Endothelial cell (in vitro differentiated cells): Measurements from ENCODE around the gene ACTR1A. TPM values are rescaled to one million over a fixed set of nuclear protein-coding genes. Genes with fewer than 3 reads are reported as not detected.

Source experiments
- DNase-seq: peaks from one replicate; pipeline ENCODE4 v3.0.0; 2021; ENCODE audit warnings: low spot score
- H3K27ac Mint-ChIP-seq: one replicate; pipeline ENCODE4 v1.8.0; 2021; ENCODE audit warnings: mixed read lengths, inconsistent platforms; ENCODE audit not compliant: unreplicated experiment
- H3K27me3 Mint-ChIP-seq: one replicate; pipeline ENCODE4 v1.8.0; 2021; ENCODE audit warnings: mild to moderate bottlenecking, moderate library complexity, mixed read lengths, inconsistent platforms; ENCODE audit not compliant: unreplicated experiment
- H3K36me3 Mint-ChIP-seq: one replicate; pipeline ENCODE4 v1.8.0; 2021; ENCODE audit warnings: mild to moderate bottlenecking, low read depth, mixed read lengths, inconsistent platforms; ENCODE audit not compliant: unreplicated experiment
- H3K4me1 Mint-ChIP-seq: one replicate; pipeline ENCODE4 v1.8.0; 2021; ENCODE audit warnings: mild to moderate bottlenecking, mixed read lengths, inconsistent platforms; ENCODE audit not compliant: unreplicated experiment
- H3K4me3 Mint-ChIP-seq: one replicate; pipeline ENCODE4 v1.8.0; 2021; ENCODE audit warnings: mild to moderate bottlenecking, mixed read lengths, inconsistent platforms; ENCODE audit not compliant: unreplicated experiment
- H3K9me3 Mint-ChIP-seq: one replicate; pipeline ENCODE4 v1.8.0; 2021; ENCODE audit warnings: mixed read lengths, inconsistent platforms; ENCODE audit not compliant: unreplicated experiment
- total RNA-seq: library from RNA; stranded (reverse); fragmentation: NEBNext Ultra II Directional; extraction: Animal tissue kit (Norgen Biotek cat#: 25700); gene quantifications from one replicate; pipeline ENCODE4 v1.2.1, GENCODE V29; 2021; ENCODE audit not compliant: unreplicated experiment
- TF ChIP-seq, protein P1 (sequence below): fragments of 200-600 bp; sonication (generic); IDR thresholded peaks from one replicate; pipeline ENCODE4 v1.5.0; 2021; ENCODE audit warnings: antibody characterized with exemption; ENCODE audit not compliant: unreplicated experiment

Gene ACTR1A
- total RNA-seq, 1 donor from 2014 or later: 147 TPM

DNA sequence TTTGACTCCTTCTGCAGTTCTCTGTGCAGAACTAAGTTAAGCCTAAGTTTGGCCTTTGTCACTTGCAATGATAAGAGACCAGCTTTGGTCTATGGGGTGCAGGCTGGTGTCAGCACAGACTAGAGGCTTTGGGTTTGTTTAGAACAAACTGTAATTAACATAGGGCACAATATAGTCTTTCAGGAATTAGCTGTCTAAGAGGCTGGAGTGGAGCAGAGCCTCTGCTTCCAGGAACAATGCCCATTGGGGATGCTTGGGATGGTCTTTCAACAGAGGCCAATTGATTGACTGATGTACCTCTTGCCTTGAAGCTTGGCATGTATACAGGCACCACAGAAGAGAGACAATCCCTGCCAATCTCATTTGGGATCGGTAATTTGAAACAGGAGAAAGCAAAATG, 6.0 kb upstream of the ACTR1A start:
- DNase-seq: no peak
- Mint-ChIP-seq H3K36me3 (peaks cover 20% of the 10 kb centered on the region), H3K4me1 (peaks cover 16% of the 10 kb centered on the region), H3K27ac (no peak overlapping the region), H3K4me3 (peak overlapping the region; percentile 56), H3K9me3 (no peaks in the 10 kb centered on the region), H3K27me3 (peaks cover 1% of the 10 kb centered on the region)
- TF ChIP-seq, protein P1, sequence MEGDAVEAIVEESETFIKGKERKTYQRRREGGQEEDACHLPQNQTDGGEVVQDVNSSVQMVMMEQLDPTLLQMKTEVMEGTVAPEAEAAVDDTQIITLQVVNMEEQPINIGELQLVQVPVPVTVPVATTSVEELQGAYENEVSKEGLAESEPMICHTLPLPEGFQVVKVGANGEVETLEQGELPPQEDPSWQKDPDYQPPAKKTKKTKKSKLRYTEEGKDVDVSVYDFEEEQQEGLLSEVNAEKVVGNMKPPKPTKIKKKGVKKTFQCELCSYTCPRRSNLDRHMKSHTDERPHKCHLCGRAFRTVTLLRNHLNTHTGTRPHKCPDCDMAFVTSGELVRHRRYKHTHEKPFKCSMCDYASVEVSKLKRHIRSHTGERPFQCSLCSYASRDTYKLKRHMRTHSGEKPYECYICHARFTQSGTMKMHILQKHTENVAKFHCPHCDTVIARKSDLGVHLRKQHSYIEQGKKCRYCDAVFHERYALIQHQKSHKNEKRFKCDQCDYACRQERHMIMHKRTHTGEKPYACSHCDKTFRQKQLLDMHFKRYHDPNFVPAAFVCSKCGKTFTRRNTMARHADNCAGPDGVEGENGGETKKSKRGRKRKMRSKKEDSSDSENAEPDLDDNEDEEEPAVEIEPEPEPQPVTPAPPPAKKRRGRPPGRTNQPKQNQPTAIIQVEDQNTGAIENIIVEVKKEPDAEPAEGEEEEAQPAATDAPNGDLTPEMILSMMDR: no peak

DNA sequence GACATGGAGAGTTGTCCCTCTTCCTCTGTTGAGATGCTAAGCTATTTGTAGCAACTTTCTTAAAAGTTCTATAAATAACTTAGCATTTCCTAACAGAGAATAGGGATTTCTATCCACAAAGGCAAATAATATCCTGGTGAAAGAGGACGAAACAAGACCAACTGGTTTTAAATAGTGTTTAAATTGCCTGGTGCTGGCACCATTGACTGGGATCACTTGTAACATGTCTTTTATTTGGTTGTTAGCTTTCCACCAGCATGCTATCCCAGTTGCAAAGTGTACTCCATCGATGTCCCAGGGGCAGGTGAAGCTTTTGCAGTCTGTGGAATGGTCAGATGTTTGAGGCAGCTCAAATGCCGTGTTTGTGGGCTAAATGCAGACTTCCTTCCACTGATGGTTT, 5.0 kb upstream of the ACTR1A start:
- Mint-ChIP-seq H3K4me3 (no peak overlapping the region), H3K4me1 (peaks cover 16% of the 10 kb centered on the region), H3K9me3 (no peaks in the 10 kb centered on the region), H3K27me3 (peaks cover 1% of the 10 kb centered on the region), H3K27ac (no peak overlapping the region), H3K36me3 (peaks cover 16% of the 10 kb centered on the region)
- TF ChIP-seq, protein P1: no peak
- DNase-seq: no peak

DNA sequence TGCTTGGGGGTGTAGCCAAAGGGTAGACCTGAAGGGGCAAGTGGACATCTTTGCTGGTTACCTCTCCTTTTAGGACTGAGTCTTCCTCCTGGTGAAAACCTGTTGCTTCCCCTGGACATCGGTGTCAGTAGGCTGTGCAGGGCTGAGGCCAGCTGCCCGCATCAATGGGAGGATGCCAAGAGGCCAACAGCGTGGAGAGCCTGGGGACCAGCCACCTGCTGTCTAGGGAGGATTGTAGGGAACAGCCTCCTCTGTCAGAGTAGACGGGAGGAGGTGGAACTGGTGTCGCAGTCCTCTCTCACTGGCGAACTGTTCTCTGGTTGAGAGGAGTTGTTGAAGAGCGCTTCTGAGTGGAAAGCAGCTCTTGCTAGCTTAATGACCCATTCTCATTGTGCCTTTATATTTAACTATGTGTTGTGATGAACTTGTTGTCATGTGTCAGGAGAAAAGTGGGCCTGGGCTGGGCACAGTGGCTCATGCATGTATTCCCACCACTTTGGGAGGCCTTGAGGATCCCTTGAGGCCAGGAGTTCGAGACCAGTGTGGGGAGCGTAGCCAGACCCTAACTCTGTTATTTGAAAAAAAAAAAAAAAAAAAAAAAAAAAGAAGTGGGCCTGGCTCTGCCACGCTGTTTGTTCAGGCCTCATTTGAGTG, 3.1 kb upstream of the ACTR1A start:
- peaks cover 6% of the 10 kb centered on the region for H3K36me3 Mint-ChIP-seq
- TF ChIP-seq, protein P1: no peak
- no peaks in the 10 kb centered on the region for H3K27me3 Mint-ChIP-seq
- no peak overlapping the region for H3K27ac Mint-ChIP-seq
- H3K4me3 Mint-ChIP-seq: peak overlapping the region; percentile 98
- DNase-seq: no peak
- peaks cover 16% of the 10 kb centered on the region for H3K4me1 Mint-ChIP-seq
- no peaks in the 10 kb centered on the region for H3K9me3 Mint-ChIP-seq

DNA sequence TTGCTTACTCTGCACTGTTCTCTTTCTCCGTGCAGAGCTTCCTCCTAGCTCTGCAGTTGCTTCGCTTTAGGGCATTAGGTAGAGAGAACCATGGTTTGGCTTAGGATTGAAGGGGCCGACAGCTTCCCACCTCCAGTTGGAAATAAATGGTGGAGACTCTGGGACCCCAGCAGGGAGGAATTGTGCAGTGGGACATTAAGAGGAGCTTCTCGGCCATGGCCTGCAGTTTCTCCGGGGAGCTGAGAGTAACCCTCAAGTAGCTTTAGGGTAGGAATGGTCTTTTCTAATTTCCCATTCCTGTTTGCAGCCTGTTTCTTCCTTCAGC, 2.4 kb upstream of the ACTR1A start:
- Mint-ChIP-seq H3K4me1 (peaks cover 16% of the 10 kb centered on the region), H3K27me3 (no peaks in the 10 kb centered on the region), H3K4me3 (peak overlapping the region; percentile 98), H3K9me3 (no peaks in the 10 kb centered on the region), H3K27ac (no peak overlapping the region), H3K36me3 (peaks cover 6% of the 10 kb centered on the region)
- no peak for DNase-seq
- TF ChIP-seq, protein P1: no peak

DNA sequence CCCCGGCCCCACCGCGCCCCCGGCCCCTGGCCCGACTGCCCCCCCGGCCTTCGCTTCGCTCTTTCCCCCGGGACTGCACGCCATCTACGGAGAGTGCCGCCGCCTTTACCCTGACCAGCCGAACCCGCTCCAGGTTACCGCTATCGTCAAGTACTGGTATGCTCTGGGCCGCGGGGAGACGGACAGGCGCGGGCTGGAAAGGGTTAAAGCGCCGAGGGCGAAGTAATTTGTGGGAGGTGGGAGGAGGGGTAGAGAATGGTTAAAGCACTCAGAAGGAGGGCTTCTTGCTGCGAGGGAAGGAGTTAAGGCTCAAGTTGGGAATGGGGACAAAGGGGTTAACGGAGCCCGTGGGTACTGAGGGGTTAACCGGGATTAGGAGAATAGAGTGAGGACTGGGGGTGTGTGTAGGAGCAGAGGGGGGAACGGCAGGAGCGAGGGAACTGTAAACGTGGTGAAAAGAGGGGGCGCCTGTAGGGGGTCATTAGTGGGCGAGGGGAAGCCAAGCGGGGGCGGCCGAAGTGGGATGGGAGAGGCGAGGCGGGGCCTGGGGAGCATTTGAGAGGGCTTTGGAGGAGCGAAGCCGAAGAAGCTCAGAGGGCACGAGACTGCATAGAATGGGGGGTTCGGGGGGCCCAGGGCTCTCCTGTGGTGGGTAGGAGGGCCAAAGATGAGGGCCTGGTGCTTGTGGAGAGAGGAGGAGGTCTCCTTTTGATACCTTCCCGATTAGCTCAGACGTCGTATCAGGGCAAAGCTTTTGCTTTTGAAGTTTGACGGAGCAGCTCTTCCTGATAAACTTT, 1.9 kb upstream of the ACTR1A start:
- Mint-ChIP-seq H3K27me3 (no peaks in the 10 kb centered on the region), H3K4me1 (peaks cover 16% of the 10 kb centered on the region), H3K9me3 (no peaks in the 10 kb centered on the region), H3K27ac (no peak overlapping the region), H3K36me3 (peaks cover 5% of the 10 kb centered on the region), H3K4me3 (peak overlapping the region; percentile 98)
- peak; percentile 33 for DNase-seq
- TF ChIP-seq, protein P1: no peak
